Stomach (tissue), 9 donors: ENCODE results near the gene ITIH1. TPM values are rescaled to one million over a fixed set of nuclear protein-coding genes. Genes with fewer than 3 reads are reported as not detected.

ENCODE experiments used
- DNase-seq, 2 donors: peaks; one replicate each; pipeline versions ENCODE4 v3.0.0 to v3.0.0-alpha.2; 2013 to 2019
- H3K27ac ChIP-seq, 5 donors: fragments of 200-600 bp in 4 of 5; sonication (generic) in 4 of 5; one replicate each; pipeline ENCODE4 v1.5.1; 2013 to 2019; ENCODE audit warnings: mild to moderate bottlenecking in 1 of 5, moderate library complexity in 1 of 5
- H3K27me3 ChIP-seq, 3 donors: fragments of 200-600 bp; sonication (generic); one replicate each; pipeline ENCODE4 v1.5.1; 2017 to 2019; ENCODE audit warnings: mixed run types in 1 of 3
- H3K36me3 ChIP-seq, 4 donors: fragments of 200-600 bp; sonication (generic); 1 replicate in 3 of 4; 2 replicates in 1 of 4; pipeline ENCODE4 v1.5.1; 2016 to 2019
- H3K4me1 ChIP-seq, 4 donors: fragments of 200-600 bp; sonication (generic); one replicate each; pipeline ENCODE4 v1.5.1; 2016 to 2019
- H3K4me3 ChIP-seq, 4 donors: fragments of 200-600 bp; sonication (generic) in 3 of 4; one replicate each; pipeline ENCODE4 v1.5.1; 2016 to 2019; ENCODE audit warnings: mild to moderate bottlenecking in 1 of 4
- H3K9me3 ChIP-seq, 4 donors: fragments of 200-600 bp; sonication (generic); one replicate each; pipeline ENCODE4 v1.5.1; 2016 to 2019
- CTCF ChIP-seq, 7 experiments: fragments of 450-650 bp in 4 of 7; fragments of 200-600 bp in 3 of 7; sonication (generic) in 3 of 7; IDR thresholded peaks; one replicate each; pipeline ENCODE4 v1.5.1; 2016 to 2019; ENCODE audit warnings: antibody characterized with exemption in 7 of 7, control low read depth in 2 of 7, mild to moderate bottlenecking in 1 of 7
- EP300 ChIP-seq: sonication (generic); formaldehyde crosslinking; IDR thresholded peaks from one replicate; pipeline ENCODE4 v1.6.1; 2017; ENCODE audit warnings: antibody characterized with exemption
- POLR2A ChIP-seq, 4 donors: fragments of 450-650 bp; IDR thresholded peaks; one replicate each; pipeline ENCODE4 v1.6.1; 2016; ENCODE audit warnings: antibody characterized with exemption in 4 of 4, control low read depth in 2 of 4, mild to moderate bottlenecking in 1 of 4, moderate library complexity in 1 of 4
- POLR2AphosphoS5 ChIP-seq, 3 donors: sonication (generic); formaldehyde crosslinking; IDR thresholded peaks; one replicate each; pipeline ENCODE4 v1.6.1; 2016; ENCODE audit warnings: antibody characterized with exemption in 3 of 3
- WGBS, 5 donors: extraction: QIAGEN DNeasy Blood & Tissue Kit in 3 of 5; methylation state at CpG; one replicate each; pipeline versions ENCODE4 v1.1.5 to v1.1.7; 2013 to 2018; 5-methylcytosine and 5-hydroxymethylcytosine counted together
- intact Hi-C: fragments of 100-400 bp; cut with DNase I; formaldehyde crosslinking; loops from one replicate; pipeline ENCODE4 v1.15.1; 2023; ENCODE audit warnings: low total_unique reads
- polyA plus RNA-seq, 3 donors: library from polyadenylated mRNA; stranded (reverse); fragments of 200-250 nt; gene quantifications; one replicate each; pipeline ENCODE4 v1.2.3, GENCODE V29; 2013
- total RNA-seq, 5 donors: library from RNA; depleted of rRNA; stranded (reverse); fragments of >200 nt; gene quantifications; one replicate each; pipeline versions ENCODE4 v1.1.0 to v1.2.3, GENCODE V29; 2014 to 2016
- donor health status: healthy with polysubstance abuse.
- donor health status: Bipolar disorder and iron deficiency.
- donor health status: healthy.

Gene ITIH1
- total and polyA plus RNA-seq, 8 donors: 1.9 TPM; not detected in 7

- WGBS, 5 donors: 72 to 81% (median 78%) methylated on average over 18 to 19 of the region's 19 CpGs
- H3K27me3 ChIP-seq: peaks cover 0 to 12% (median 0%) of the 10 kb centered on the region in 3 donors
- TF ChIP-seq CTCF (IDR thresholded peaks at IDR 0.05): no peak
- no peak for TF ChIP-seq POLR2A (IDR thresholded peaks at IDR 0.05)
- no peak for TF ChIP-seq EP300
- no peak for TF ChIP-seq POLR2AphosphoS5 (IDR thresholded peaks at IDR 0.05)
Observed at GRCh38 chr3:52805270-52806039, 28.1 kb downstream of the ITIH1 start.

GRCh38 chr3:52809149-52809548 lies 31.8 kb downstream of the ITIH1 start:
- H3K4me1 ChIP-seq: no peaks in the 10 kb centered on the region
- no peaks in the 10 kb centered on the region for H3K9me3 ChIP-seq
- TF ChIP-seq CTCF (IDR thresholded peaks at IDR 0.05): no peak
- TF ChIP-seq POLR2A (IDR thresholded peaks at IDR 0.05): no peak
- no peak for TF ChIP-seq POLR2AphosphoS5 (IDR thresholded peaks at IDR 0.05)
- TF ChIP-seq EP300: no peak
- 59 to 79% (median 63%) methylated on average over 2 of the region's 2 CpGs for WGBS, 5 donors
- H3K4me3 ChIP-seq: no peak overlapping the region
- peaks cover 0 to 12% (median 0%) of the 10 kb centered on the region in 3 donors for H3K27me3 ChIP-seq
- H3K36me3 ChIP-seq: no peaks in the 10 kb centered on the region
- intact Hi-C loops: no loop called here
- H3K27ac ChIP-seq: no peak overlapping the region
- DNase-seq: no peak

More at GRCh38 chr3:52805270-52806039, 28.1 kb downstream of the ITIH1 start:
- Histone ChIP-seq H3K9me3 (no peaks in the 10 kb centered on the region), H3K4me1 (no peaks in the 10 kb centered on the region), H3K36me3 (no peaks in the 10 kb centered on the region), H3K4me3 (no peak overlapping the region), H3K27ac (no peak overlapping the region)
- DNase-seq: no peak
- intact Hi-C loops: no loop called here

- no peak for TF ChIP-seq POLR2AphosphoS5 (IDR thresholded peaks at IDR 0.05)
- TF ChIP-seq CTCF (IDR thresholded peaks at IDR 0.05): no peak
- Histone ChIP-seq H3K9me3 (no peaks in the 10 kb centered on the region), H3K4me1 (no peaks in the 10 kb centered on the region), H3K27ac (no peak overlapping the region), H3K4me3 (no peak overlapping the region), H3K27me3 (peaks cover 0 to 12% (median 0%) of the 10 kb centered on the region in 3 donors), H3K36me3 (no peaks in the 10 kb centered on the region)
- intact Hi-C loops: no loop called here
- DNase-seq: peak in 1 of 2 donors; percentile 42
- WGBS, 5 donors: 55 to 68% (median 64%) methylated on average over 7 of the region's 7 CpGs
Observed at GRCh38 chr3:52809662-52810377, 32.4 kb downstream of the ITIH1 start.

- 84 to 90% (median 88%) methylated on average over 11 of the region's 11 CpGs for WGBS, 5 donors
Observed at GRCh38 chr3:52810923-52811322, 33.5 kb downstream of the ITIH1 start.

More at GRCh38 chr3:52810923-52811322, 33.5 kb downstream of the ITIH1 start:
- Histone ChIP-seq H3K36me3 (no peaks in the 10 kb centered on the region), H3K27me3 (peaks cover 0 to 3% (median 0%) of the 10 kb centered on the region in 3 donors), H3K9me3 (no peaks in the 10 kb centered on the region), H3K4me3 (no peak overlapping the region), H3K4me1 (no peaks in the 10 kb centered on the region), H3K27ac (no peak overlapping the region)
- intact Hi-C loops: no loop called here
- no peak for DNase-seq
- TF ChIP-seq POLR2AphosphoS5 (IDR thresholded peaks at IDR 0.05) (no peak), EP300 (no peak), POLR2A (IDR thresholded peaks at IDR 0.05) (no peak), CTCF (IDR thresholded peaks at IDR 0.05) (no peak)
